SU-DHL-6 (cell line): ENCODE results near the gene PSKH1.

ENCODE experiments used
- EZH2phosphoT487 ChIP-seq: fragments of 200-600 bp; sonication (generic), shearing (Covaris generic); conservative IDR thresholded peaks from 2 replicates; pipeline ENCODE4 v1.6.1; 2018; ENCODE audit warnings: mild to moderate bottlenecking, antibody characterized with exemption, low read length, moderate library complexity, mixed read lengths
- TF ChIP-seq, protein P1 (sequence below): fragments of 200-600 bp; sonication (generic); IDR thresholded peaks from one replicate; pipeline ENCODE4 v1.5.1; 2017; ENCODE audit warnings: antibody characterized with exemption, mild to moderate bottlenecking, low read length, moderate library complexity; ENCODE audit not compliant: insufficient read depth, poor library complexity, severe bottlenecking

DNA sequence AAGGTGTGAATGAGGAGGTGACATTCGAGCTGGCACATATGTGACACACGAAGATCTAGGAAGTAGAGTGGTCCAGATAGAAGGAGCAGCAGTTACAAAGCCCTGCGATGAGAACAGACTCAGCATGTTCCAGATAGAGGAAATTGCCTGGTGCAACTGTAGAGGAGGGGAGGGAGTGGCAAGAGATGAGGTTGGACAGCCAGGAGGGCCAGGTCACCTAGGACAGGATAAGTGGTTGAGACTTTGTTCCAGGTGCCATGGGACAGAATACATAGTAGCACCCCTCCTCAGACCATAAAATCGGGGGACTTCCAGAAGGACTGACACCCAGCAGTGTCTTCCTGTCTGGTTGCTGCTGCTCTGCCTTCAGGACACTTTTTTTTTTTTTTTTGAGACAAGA is 34.6 kb upstream of the PSKH1 start:
- TF ChIP-seq, protein P1, sequence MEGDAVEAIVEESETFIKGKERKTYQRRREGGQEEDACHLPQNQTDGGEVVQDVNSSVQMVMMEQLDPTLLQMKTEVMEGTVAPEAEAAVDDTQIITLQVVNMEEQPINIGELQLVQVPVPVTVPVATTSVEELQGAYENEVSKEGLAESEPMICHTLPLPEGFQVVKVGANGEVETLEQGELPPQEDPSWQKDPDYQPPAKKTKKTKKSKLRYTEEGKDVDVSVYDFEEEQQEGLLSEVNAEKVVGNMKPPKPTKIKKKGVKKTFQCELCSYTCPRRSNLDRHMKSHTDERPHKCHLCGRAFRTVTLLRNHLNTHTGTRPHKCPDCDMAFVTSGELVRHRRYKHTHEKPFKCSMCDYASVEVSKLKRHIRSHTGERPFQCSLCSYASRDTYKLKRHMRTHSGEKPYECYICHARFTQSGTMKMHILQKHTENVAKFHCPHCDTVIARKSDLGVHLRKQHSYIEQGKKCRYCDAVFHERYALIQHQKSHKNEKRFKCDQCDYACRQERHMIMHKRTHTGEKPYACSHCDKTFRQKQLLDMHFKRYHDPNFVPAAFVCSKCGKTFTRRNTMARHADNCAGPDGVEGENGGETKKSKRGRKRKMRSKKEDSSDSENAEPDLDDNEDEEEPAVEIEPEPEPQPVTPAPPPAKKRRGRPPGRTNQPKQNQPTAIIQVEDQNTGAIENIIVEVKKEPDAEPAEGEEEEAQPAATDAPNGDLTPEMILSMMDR, result no peak
- no peak for TF ChIP-seq EZH2phosphoT487
